Measurements from ENCODE around the gene TOGARAM1.

Gene TOGARAM1

DNA sequence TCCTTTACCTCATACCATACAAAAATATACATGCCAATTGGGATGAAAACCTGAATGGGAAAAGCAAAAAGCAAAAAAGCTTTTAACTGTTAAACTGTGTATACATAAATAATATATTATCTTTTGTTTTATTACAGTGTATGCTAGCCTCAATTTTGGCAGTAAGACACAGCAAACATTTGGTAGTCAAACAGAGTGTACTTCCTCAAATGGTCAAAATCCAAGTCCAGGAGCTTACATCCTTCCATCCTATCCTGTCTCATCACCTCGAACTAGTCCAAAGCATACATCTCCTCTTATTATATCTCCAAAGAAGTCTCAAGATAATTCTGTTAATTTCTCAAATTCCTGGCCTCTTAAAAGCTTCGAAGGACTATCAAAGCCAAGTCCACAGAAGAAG lies 41.9 kb downstream of the TOGARAM1 start:
- no peak for DNase-seq (ENCODE audit: extremely low spot score)
- TF ChIP-seq, protein P1, sequence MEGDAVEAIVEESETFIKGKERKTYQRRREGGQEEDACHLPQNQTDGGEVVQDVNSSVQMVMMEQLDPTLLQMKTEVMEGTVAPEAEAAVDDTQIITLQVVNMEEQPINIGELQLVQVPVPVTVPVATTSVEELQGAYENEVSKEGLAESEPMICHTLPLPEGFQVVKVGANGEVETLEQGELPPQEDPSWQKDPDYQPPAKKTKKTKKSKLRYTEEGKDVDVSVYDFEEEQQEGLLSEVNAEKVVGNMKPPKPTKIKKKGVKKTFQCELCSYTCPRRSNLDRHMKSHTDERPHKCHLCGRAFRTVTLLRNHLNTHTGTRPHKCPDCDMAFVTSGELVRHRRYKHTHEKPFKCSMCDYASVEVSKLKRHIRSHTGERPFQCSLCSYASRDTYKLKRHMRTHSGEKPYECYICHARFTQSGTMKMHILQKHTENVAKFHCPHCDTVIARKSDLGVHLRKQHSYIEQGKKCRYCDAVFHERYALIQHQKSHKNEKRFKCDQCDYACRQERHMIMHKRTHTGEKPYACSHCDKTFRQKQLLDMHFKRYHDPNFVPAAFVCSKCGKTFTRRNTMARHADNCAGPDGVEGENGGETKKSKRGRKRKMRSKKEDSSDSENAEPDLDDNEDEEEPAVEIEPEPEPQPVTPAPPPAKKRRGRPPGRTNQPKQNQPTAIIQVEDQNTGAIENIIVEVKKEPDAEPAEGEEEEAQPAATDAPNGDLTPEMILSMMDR (IDR thresholded peaks at IDR 0.05; ENCODE audit: control extremely low read depth, extremely low read depth, low read depth, missing control alignments) = no peak
- ChIA-PET POLR2A (no interaction called here), CTCF (no interaction called here)

DNA sequence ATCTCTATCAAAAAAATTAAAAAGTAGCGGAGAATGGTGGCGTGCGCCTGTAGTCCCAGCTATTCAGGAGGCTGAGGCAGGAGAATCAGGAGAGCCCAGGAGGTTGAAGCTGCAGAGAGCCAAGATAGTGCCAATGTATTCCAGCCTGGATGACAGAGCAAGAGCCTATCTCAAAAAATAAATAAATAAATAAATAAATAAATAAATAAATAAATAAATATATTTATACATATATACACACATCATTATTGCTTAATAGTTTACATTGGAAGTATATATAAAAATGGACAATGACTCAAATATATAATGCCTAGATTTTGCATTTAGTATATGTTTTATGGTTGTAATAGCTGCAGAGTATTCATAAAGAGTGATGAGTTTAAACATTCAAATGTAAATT lies 53.1 kb downstream of the TOGARAM1 start:
- CTCF ChIA-PET = interaction anchor here (1.5 kb wide), 1 partner anchor 29 kb away, joined by 3 read pairs; no protein-coding TSS in a partner anchor

DNA sequence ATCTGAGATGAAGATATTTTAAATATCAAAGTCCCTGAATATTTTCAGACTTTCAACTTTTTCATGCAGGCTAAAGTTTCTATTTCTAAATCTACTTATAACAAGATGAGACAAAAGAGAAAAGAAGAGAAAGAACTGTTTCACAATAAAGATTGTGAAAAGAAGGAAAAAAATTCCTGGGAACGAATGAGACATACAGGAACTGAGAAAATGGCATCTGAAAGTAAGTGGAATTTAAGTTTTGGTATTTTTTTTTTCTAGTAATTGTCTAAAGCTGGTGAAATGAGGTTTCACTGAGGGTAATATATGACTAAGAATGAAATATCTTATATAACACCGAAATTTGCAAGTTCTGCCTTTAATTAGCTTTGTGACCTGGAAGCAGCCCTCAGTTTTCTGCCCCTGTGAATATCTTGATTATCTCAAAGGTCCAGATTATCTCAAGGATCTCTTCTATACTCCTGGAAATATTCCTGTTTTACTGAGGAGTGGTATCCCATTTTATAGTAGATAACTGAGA lies 66.2 kb downstream of the TOGARAM1 start:
- TF ChIP-seq, protein P1 (IDR thresholded peaks at IDR 0.05; ENCODE audit: control extremely low read depth, extremely low read depth, low read depth, missing control alignments) = no peak
- DNase-seq (ENCODE audit: extremely low spot score) = peak; percentile 14
- ChIA-PET CTCF (no interaction called here), POLR2A (no interaction called here)

More for the DNA sequence above, 53.1 kb downstream of the TOGARAM1 start:
- TF ChIP-seq, protein P1 (IDR thresholded peaks at IDR 0.05; ENCODE audit: control extremely low read depth, extremely low read depth, low read depth, missing control alignments) = no peak
- DNase-seq (ENCODE audit: extremely low spot score) = no peak
- POLR2A ChIA-PET = no interaction called here

DNA sequence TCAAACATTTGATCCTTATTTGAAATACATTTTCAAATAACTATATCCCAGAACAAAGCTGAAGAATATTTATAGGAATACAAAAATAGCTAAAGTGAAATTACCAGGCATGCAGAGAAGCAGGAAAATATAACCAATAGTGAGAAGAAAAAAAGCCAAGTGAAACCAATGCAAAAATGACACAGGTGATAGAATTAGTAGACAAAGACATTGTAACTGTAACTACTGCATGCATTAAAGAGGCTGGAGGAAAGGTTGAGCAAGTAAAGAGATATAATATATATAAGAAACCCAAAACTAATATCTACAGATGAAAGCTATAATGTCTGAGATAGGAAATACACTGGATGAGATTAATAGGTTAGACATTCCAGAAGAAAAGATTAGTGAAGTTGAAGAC lies 72.7 kb downstream of the TOGARAM1 start:
- ChIA-PET CTCF (interaction anchor here (1.0 kb wide), 1 partner anchor 223 kb away, joined by 3 read pairs; no protein-coding TSS in a partner anchor), POLR2A (no interaction called here)
- TF ChIP-seq, protein P1 (IDR thresholded peaks at IDR 0.05; ENCODE audit: control extremely low read depth, extremely low read depth, low read depth, missing control alignments) = no peak
- no peak for DNase-seq (ENCODE audit: extremely low spot score)

DNA sequence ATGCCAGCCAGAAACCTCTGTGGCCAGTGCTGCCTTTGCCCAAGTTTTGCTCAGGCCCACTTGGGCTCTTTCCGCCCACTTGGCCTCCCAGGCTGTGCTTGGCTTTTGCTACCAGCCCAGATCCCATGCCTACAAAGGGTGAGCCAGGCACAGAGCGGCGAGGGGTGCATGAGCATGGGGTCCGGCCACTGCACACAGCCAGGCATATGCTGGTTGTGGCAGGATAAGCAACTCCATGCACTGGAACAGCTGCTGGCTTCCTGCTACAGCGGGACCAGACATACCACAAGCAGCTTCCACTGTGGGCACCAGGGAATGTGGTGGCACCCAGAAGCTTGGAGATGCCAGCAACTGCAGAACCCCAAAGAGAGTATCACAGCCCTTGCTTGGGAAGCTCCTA lies 76.3 kb downstream of the TOGARAM1 start:
- CTCF ChIA-PET = interaction anchor here (1.1 to 1.6 kb wide), 3 partner anchors 12 to 231 kb away, joined by 3 to 7 read pairs (median 3); no protein-coding TSS in a partner anchor
- DNase-seq (ENCODE audit: extremely low spot score) = no peak
- POLR2A ChIA-PET = no interaction called here
- TF ChIP-seq, protein P1 (IDR thresholded peaks at IDR 0.05; ENCODE audit: control extremely low read depth, extremely low read depth, low read depth, missing control alignments) = no peak

DNA sequence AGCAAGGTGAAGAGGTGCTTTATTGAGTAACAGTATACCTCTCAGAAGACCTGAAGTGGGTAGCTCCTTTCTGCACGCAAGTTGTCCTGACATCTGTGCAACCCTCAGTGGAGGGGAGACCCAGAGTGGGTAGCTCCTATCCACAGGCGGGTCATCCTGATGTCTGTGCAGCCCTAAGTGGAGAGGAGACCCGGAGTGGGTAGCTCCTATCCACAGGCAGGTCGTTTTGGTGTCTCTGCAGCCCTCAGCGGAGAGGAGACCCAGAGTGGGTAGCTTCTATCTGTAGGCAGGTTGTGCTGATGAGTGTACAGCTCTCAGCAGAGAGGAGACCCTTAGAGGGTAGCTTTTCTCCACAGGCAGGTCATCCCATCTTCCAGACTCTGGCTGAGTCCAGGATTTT lies 76.9 kb downstream of the TOGARAM1 start:
- POLR2A ChIA-PET = no interaction called here
- CTCF ChIA-PET = interaction anchor here (1.1 to 1.6 kb wide), 3 partner anchors 12 to 230 kb away, joined by 3 to 7 read pairs (median 3); no protein-coding TSS in a partner anchor

More for the DNA sequence above, 76.9 kb downstream of the TOGARAM1 start:
- TF ChIP-seq, protein P1 (IDR thresholded peaks at IDR 0.05; ENCODE audit: control extremely low read depth, extremely low read depth, low read depth, missing control alignments) = no peak
- no peak for DNase-seq (ENCODE audit: extremely low spot score)

All from GM10248 (cell line).